Fibroblast of upper back skin (primary cell): Measurements from ENCODE around the gene JMJD7.

ENCODE experiments used
- DNase-seq: peaks from one replicate; pipeline ENCODE4 v3.0.0-alpha.2; 2013

The JMJD7 gene

GRCh38 chr15:41886741-41887140, 58.8 kb downstream of the JMJD7 start:
- DNase-seq = no peak

DNA sequence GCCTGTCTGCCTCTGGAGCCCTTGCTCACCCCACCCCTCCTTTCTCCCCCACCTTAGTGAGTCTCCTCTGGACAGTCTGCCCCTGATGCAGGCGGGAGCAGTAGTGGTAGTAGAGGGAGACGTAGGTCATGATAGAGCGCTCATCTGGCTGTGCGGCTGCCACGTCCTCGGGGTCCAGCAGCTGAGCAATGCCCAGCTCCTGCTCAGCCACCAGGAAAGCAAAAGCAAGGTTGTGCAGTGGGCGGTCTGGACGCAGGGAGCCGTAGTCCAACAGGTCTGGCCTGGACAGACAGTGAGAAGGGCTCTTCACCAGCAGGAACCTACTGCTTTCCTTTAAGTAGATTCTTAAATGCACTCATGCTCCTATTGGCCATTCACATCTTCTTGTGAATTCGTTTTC, 59.3 kb downstream of the JMJD7 start:
- DNase-seq = no peak
